DMS114 treated with DMSO at 0.1 percent for 48 hours (cell line): Measurements from ENCODE around the gene BCR.

Source experiments
- DNase-seq: peaks from one replicate; lab custom pipeline; 2025; ENCODE audit not compliant: unreplicated experiment; lab: John Stamatoyannopoulos, UW

BCR gene

GRCh38 chr22:23272834-23273233, 92.5 kb downstream of the BCR start:
- no peak for DNase-seq

GRCh38 chr22:23273445-23274145, 93.3 kb downstream of the BCR start:
- DNase-seq = no peak

GRCh38 chr22:23274146-23274526, 93.8 kb downstream of the BCR start:
- DNase-seq = no peak

GRCh38 chr22:23274891-23275694, 94.8 kb downstream of the BCR start:
- DNase-seq = no peak

GRCh38 chr22:23275751-23276150, 95.4 kb downstream of the BCR start:
- no peak for DNase-seq

GRCh38 chr22:23276656-23277582, 96.6 kb downstream of the BCR start:
- no peak for DNase-seq

- DNase-seq = no peak
These were observed 97.4 kb downstream of the BCR start for GRCh38 chr22:23277583-23278295.

- DNase-seq = no peak
These were observed 98.8 kb downstream of the BCR start for GRCh38 chr22:23278883-23279675.

- DNase-seq = no peak
These were observed 99.5 kb downstream of the BCR start for GRCh38 chr22:23279781-23280180.

GRCh38 chr22:23280356-23281052, 100.2 kb downstream of the BCR start:
- no peak for DNase-seq

GRCh38 chr22:23281053-23281405, 100.7 kb downstream of the BCR start:
- DNase-seq = no peak

- DNase-seq = peak; percentile 52
These were observed 101.2 kb downstream of the BCR start for GRCh38 chr22:23281406-23282088.

- no peak for DNase-seq
These were observed 101.8 kb downstream of the BCR start for GRCh38 chr22:23282089-23282501.

- no peak for DNase-seq
These were observed 102.2 kb downstream of the BCR start for GRCh38 chr22:23282516-23282915.

GRCh38 chr22:23282986-23283385, 102.7 kb downstream of the BCR start:
- DNase-seq = no peak

- no peak for DNase-seq
These were observed 103.5 kb downstream of the BCR start for GRCh38 chr22:23283591-23284503.

GRCh38 chr22:23284504-23285033, 104.3 kb downstream of the BCR start:
- no peak for DNase-seq

GRCh38 chr22:23285236-23285635, 104.9 kb downstream of the BCR start:
- no peak for DNase-seq
